Endothelial cell of umbilical vein (primary cell): Measurements from ENCODE around the gene PRTN3. TPM values are rescaled to one million over a fixed set of nuclear protein-coding genes. Genes with fewer than 3 reads are reported as not detected.

ENCODE experiments used
- BruUV-seq: library from RNA; stranded (reverse); fragments of 400-500 nt; replicated peaks from 2 replicates; lab custom pipeline; 2021; lab: Mats Ljungman, UMichigan
- CTCF ChIA-PET: fragments of 300-600, 350-600 bp; sonication (Branson Sonifier 250); formaldehyde crosslinking; loops from one replicate; lab custom pipeline; 2021; ENCODE audit warnings: antibody characterized with exemption, inconsistent platforms; lab: Charles Lee
- POLR2A ChIA-PET: fragments of 300-600, 350-600 bp; sonication (Branson Sonifier 250); formaldehyde crosslinking; loops from one replicate; lab custom pipeline; 2021; ENCODE audit warnings: antibody characterized with exemption, inconsistent platforms; lab: Charles Lee
- DNase-seq: peaks from one replicate; pipeline ENCODE4 v3.0.0-alpha.2; 2011; ENCODE audit warnings: low read depth, low spot score
- FAIRE-seq: peaks from 2 replicates; lab custom pipeline; 2011; peaks lifted over from hg19 to GRCh38; lab: Jason Lieb, UNC
- H2AFZ ChIP-seq: 2 replicates; pipeline ENCODE4 v1.6.0; 2012; ENCODE audit warnings: low read depth, low read length, control low read depth, inconsistent platforms
- H3K27ac ChIP-seq: 2 replicates; pipeline ENCODE4 v1.5.1; 2011; ENCODE audit warnings: low read depth, mild to moderate bottlenecking, control low read depth, low read length, moderate library complexity; ENCODE audit not compliant: insufficient read depth
- H3K27me3 ChIP-seq, 2 experiments: 2 replicates each; pipeline versions ENCODE4 v1.6.0 to v1.6.1; 2011; ENCODE audit warnings: low read length in 2 of 2, mixed read lengths in 1 of 2; ENCODE audit not compliant: control insufficient read depth in 2 of 2, insufficient read depth in 2 of 2
- H3K36me3 ChIP-seq, 2 experiments: 2 replicates in 1 of 2; 3 replicates in 1 of 2; pipeline ENCODE4 v1.5.1; 2011; ENCODE audit warnings: low read length in 2 of 2, mild to moderate bottlenecking in 1 of 2, moderate library complexity in 1 of 2; ENCODE audit not compliant: control insufficient read depth in 2 of 2, insufficient read depth in 2 of 2; ENCODE audit errors: extremely low read depth in 1 of 2
- H3K4me1 ChIP-seq: 3 replicates; pipeline ENCODE4 v1.5.1; 2011; ENCODE audit warnings: mild to moderate bottlenecking, low read length; ENCODE audit not compliant: control insufficient read depth, insufficient read depth; ENCODE audit errors: extremely low read depth
- H3K4me2 ChIP-seq: 2 replicates; pipeline ENCODE4 v1.6.1; 2011; ENCODE audit warnings: low read length, control low read depth, mixed read lengths; ENCODE audit not compliant: insufficient read depth
- H3K4me3 ChIP-seq, 3 experiments: fragments of 200-600 bp in 1 of 3; sonication (generic), shearing (Covaris generic) in 1 of 3; replicated peaks in 1 of 3; 2 replicates each; pipeline ENCODE4 v1.5.1; 2011 to 2016; ENCODE audit warnings: control low read depth in 3 of 3, low read length in 3 of 3, mild to moderate bottlenecking in 2 of 3, inconsistent platforms in 1 of 3, low read depth in 1 of 3, moderate library complexity in 1 of 3; ENCODE audit not compliant: insufficient read depth in 1 of 3
- H3K79me2 ChIP-seq: 2 replicates; pipeline ENCODE4 v1.6.0; 2012; ENCODE audit warnings: low read length, inconsistent platforms; ENCODE audit not compliant: control insufficient read depth, insufficient read depth
- H3K9ac ChIP-seq: replicated peaks from 2 replicates; pipeline ENCODE3; 2011; ENCODE audit warnings: low read length, control low read depth; ENCODE audit not compliant: insufficient read depth; ENCODE audit errors: extremely low read depth
- H3K9me1 ChIP-seq: replicated peaks from 3 replicates; pipeline ENCODE4 v1.6.0; 2011; ENCODE audit warnings: mild to moderate bottlenecking, low read length; ENCODE audit not compliant: control insufficient read depth, insufficient read depth; ENCODE audit errors: extremely low read depth
- H3K9me3 ChIP-seq: replicated peaks from 2 replicates; pipeline ENCODE4 v1.5.1; 2012; ENCODE audit warnings: low read length, inconsistent platforms; ENCODE audit not compliant: control insufficient read depth, insufficient read depth
- H4K20me1 ChIP-seq: replicated peaks from 2 replicates; pipeline ENCODE3; 2011; ENCODE audit warnings: mild to moderate bottlenecking, low read length; ENCODE audit not compliant: control insufficient read depth, insufficient read depth; ENCODE audit errors: extremely low read depth
- FOS ChIP-seq: IDR thresholded peaks from 2 replicates; pipeline ENCODE4 v1.6.1; 2011; ENCODE audit warnings: mild to moderate bottlenecking, low read length, moderate library complexity, borderline replicate concordance; ENCODE audit not compliant: insufficient read depth
- GATA2 ChIP-seq: IDR thresholded peaks from 2 replicates; pipeline ENCODE4 v1.7.0; 2011; ENCODE audit warnings: low read depth, mild to moderate bottlenecking, moderate library complexity, mixed read lengths, low read length; ENCODE audit not compliant: insufficient read length, insufficient read depth
- POLR2A ChIP-seq: IDR thresholded peaks from 2 replicates; pipeline ENCODE4 v1.6.1; 2012; ENCODE audit warnings: low read depth, mild to moderate bottlenecking, control low read depth, low read length
- POLR2AphosphoS5 ChIP-seq: IDR thresholded peaks from 2 replicates; pipeline ENCODE4 v1.6.1; 2012; ENCODE audit warnings: low read depth, mild to moderate bottlenecking, control low read depth, low read length, moderate library complexity; ENCODE audit not compliant: insufficient read depth
- dilution Hi-C: fragments of 300-500 bp; cut with MboI; formaldehyde crosslinking; loops from one replicate; pipeline ENCODE4 v1.15.0; 2019; ENCODE audit warnings: low sequenced_read_pairs; ENCODE audit not compliant: extremely low pct_ligation_motif_present
- intact Hi-C: fragments of 100-400 bp; cut with micrococcal nuclease; formaldehyde crosslinking; loops from one replicate; pipeline ENCODE4 v1.10.0; 2022
- polyA plus RNA-seq, 4 experiments: library from polyadenylated mRNA; depleted of rRNA in 3 of 4; stranded (reverse) in 3 of 4; unstranded in 1 of 4; fragments of >200 nt; gene quantifications; 2 replicates each; pipeline versions ENCODE4 v1.2.1 to v1.2.3, GENCODE V29; 2011 to 2012; ENCODE audit warnings: missing spikeins in 1 of 4
- total RNA-seq: library from RNA; stranded (reverse); gene quantifications from 2 replicates; pipeline ENCODE4 v1.2.3, GENCODE V29; 2021
- TF ChIP-seq, protein P1 (sequence below), 2 donors: IDR thresholded peaks; 1 replicate in 1 of 2; 2 replicates in 1 of 2; pipeline ENCODE4 v1.5.1; 2011; ENCODE audit warnings: low read length in 2 of 2, mild to moderate bottlenecking in 2 of 2, moderate library complexity in 2 of 2, control low read depth in 1 of 2, inconsistent platforms in 1 of 2, low read depth in 1 of 2; ENCODE audit not compliant: insufficient read depth in 1 of 2; ENCODE audit errors: extremely low read depth in 1 of 2

Gene PRTN3
- total and polyA plus RNA-seq, 2 donors (not counting 3 experiments of a cell fraction or from before 2014, with no cell fraction given): not detected

- peak overlapping the region; percentile 84 to 93 (median 87) for H3K4me3 ChIP-seq
- peaks cover 58% of the 10 kb centered on the region for H3K79me2 ChIP-seq
- peaks cover 38% of the 10 kb centered on the region for H3K4me1 ChIP-seq
- CTCF ChIA-PET: interaction anchor here (1.0 to 2.0 kb wide), 4 partner anchors 8 to 28 kb away, joined by 3 to 17 read pairs (median 4); no protein-coding TSS in a partner anchor
- H3K27ac ChIP-seq: peak overlapping the region; percentile 73
- H3K9me3 ChIP-seq: no peaks in the 10 kb centered on the region
- H3K27me3 ChIP-seq: no peaks in the 10 kb centered on the region
- H3K36me3 ChIP-seq: peaks cover 20 to 21% of the 10 kb centered on the region in 2 experiments
- peak overlapping the region; percentile 86 for H3K4me2 ChIP-seq
- no TSS peak for BruUV-seq
- dilution Hi-C loops (no loop called here), intact Hi-C loops (loop anchor here (10.0 kb wide), 1 partner anchor 446 kb away; the partner anchor contains the start of genes ATP5F1D and MIDN)
- H2AFZ ChIP-seq: no peak overlapping the region
- no peaks in the 10 kb centered on the region for H4K20me1 ChIP-seq
- DNase-seq (no peak), FAIRE-seq (peak; percentile 24)
- TF ChIP-seq GATA2: no peak
- no peak for TF ChIP-seq POLR2A
- peak; percentile 23 for TF ChIP-seq POLR2AphosphoS5
- TF ChIP-seq FOS: no peak
- H3K9ac ChIP-seq: peak overlapping the region; percentile 92
- POLR2A ChIA-PET: no interaction called here
- H3K9me1 ChIP-seq: no peaks in the 10 kb centered on the region
Measured at GRCh38 chr19:798415-799075, 42.3 kb upstream of the PRTN3 start.

GRCh38 chr19:799076-799881 is 41.5 kb upstream of the PRTN3 start:
- H3K4me1 ChIP-seq: peaks cover 38% of the 10 kb centered on the region
- no peaks in the 10 kb centered on the region for H3K27me3 ChIP-seq
- H3K27ac ChIP-seq: peak overlapping the region; percentile 73
- TF ChIP-seq GATA2: no peak
- TF ChIP-seq, protein P1, sequence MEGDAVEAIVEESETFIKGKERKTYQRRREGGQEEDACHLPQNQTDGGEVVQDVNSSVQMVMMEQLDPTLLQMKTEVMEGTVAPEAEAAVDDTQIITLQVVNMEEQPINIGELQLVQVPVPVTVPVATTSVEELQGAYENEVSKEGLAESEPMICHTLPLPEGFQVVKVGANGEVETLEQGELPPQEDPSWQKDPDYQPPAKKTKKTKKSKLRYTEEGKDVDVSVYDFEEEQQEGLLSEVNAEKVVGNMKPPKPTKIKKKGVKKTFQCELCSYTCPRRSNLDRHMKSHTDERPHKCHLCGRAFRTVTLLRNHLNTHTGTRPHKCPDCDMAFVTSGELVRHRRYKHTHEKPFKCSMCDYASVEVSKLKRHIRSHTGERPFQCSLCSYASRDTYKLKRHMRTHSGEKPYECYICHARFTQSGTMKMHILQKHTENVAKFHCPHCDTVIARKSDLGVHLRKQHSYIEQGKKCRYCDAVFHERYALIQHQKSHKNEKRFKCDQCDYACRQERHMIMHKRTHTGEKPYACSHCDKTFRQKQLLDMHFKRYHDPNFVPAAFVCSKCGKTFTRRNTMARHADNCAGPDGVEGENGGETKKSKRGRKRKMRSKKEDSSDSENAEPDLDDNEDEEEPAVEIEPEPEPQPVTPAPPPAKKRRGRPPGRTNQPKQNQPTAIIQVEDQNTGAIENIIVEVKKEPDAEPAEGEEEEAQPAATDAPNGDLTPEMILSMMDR (IDR thresholded peaks at IDR 0.05; ENCODE audit: extremely low read depth in 1 of 2, insufficient read depth in 1 of 2, low read depth in 1 of 2, low read length in 2 of 2): peak in 1 of 2 donors; percentile 25
- peak; percentile 2 for TF ChIP-seq POLR2AphosphoS5
- peaks cover 26 to 28% of the 10 kb centered on the region in 2 experiments for H3K36me3 ChIP-seq
- peak overlapping the region; percentile 92 for H3K9ac ChIP-seq
- FAIRE-seq (peak; percentile 4), DNase-seq (peak; percentile 33)
- H3K9me3 ChIP-seq: no peaks in the 10 kb centered on the region
- no peaks in the 10 kb centered on the region for H4K20me1 ChIP-seq
- H3K9me1 ChIP-seq: no peaks in the 10 kb centered on the region
- BruUV-seq: TSS peak; percentile 16
- H3K79me2 ChIP-seq: peaks cover 65% of the 10 kb centered on the region
- no peak overlapping the region for H2AFZ ChIP-seq
- H3K4me3 ChIP-seq: peak overlapping the region; percentile 84 to 93 (median 87)
- H3K4me2 ChIP-seq: peak overlapping the region; percentile 86
- ChIA-PET CTCF (interaction anchor here (0.6 to 2.0 kb wide), 4 partner anchors 12 to 29 kb away, joined by 4 to 17 read pairs (median 4); no protein-coding TSS in a partner anchor), POLR2A (interaction anchor here (0.6 kb wide), 1 partner anchor 231 kb away, joined by 3 read pairs; no protein-coding TSS in a partner anchor)
- intact Hi-C loops (loop anchor here (10.0 kb wide), 1 partner anchor 446 kb away; the partner anchor contains the start of genes ATP5F1D and MIDN), dilution Hi-C loops (no loop called here)
